KMS-11 (cell line): ENCODE data around the gene DIS3L2.
"Not testable (repeated sequence)": the region's sequence is repeated elsewhere in the genome, so short reads cannot be mapped to it uniquely, and the experiment has no call there.

Experiments used
- H2AFZ ChIP-seq: fragments of 200-600 bp; sonication (generic); 2 replicates; pipeline ENCODE4 v1.6.1; 2016; ENCODE audit warnings: antibody characterized with exemption, mixed run types, low read depth
- H3K27ac ChIP-seq: fragments of 200-600 bp; sonication (generic); 2 replicates; pipeline ENCODE4 v1.6.1; 2016; ENCODE audit warnings: mild to moderate bottlenecking, mixed run types
- H3K27me3 ChIP-seq: fragments of 200-600 bp; sonication (generic); 2 replicates; pipeline ENCODE4 v1.6.1; 2017; ENCODE audit warnings: mild to moderate bottlenecking, low read depth, mixed run types, moderate library complexity; ENCODE audit not compliant: insufficient read depth
- H3K36me3 ChIP-seq: fragments of 200-600 bp; sonication (generic); 2 replicates; pipeline ENCODE4 v1.6.1; 2017; ENCODE audit warnings: mild to moderate bottlenecking, mixed run types; ENCODE audit not compliant: insufficient read depth
- H3K4me1 ChIP-seq: fragments of 200-600 bp; sonication (generic); 2 replicates; pipeline ENCODE4 v1.6.1; 2016; ENCODE audit warnings: mild to moderate bottlenecking, low read depth, mixed run types; ENCODE audit not compliant: poor library complexity, severe bottlenecking
- H3K4me2 ChIP-seq: fragments of 200-600 bp; sonication (generic); 2 replicates; pipeline ENCODE4 v1.7.0; 2016; ENCODE audit warnings: mild to moderate bottlenecking, mixed run types
- H3K4me3 ChIP-seq: fragments of 200-600 bp; sonication (generic); IDR thresholded peaks from 2 replicates; pipeline ENCODE4 v1.6.1; 2017; ENCODE audit warnings: low read depth, low read length, mixed read lengths; ENCODE audit not compliant: insufficient read depth
- H3K79me2 ChIP-seq: fragments of 200-600 bp; sonication (generic); 2 replicates; pipeline ENCODE4 v1.6.1; 2016; ENCODE audit warnings: low read depth, mixed run types; ENCODE audit not compliant: insufficient read depth
- H3K9ac ChIP-seq: fragments of 200-600 bp; sonication (generic); 2 replicates; pipeline ENCODE4 v1.6.1; 2016; ENCODE audit warnings: mild to moderate bottlenecking, mixed run types
- H4K20me1 ChIP-seq: fragments of 200-600 bp; sonication (generic); 2 replicates; pipeline ENCODE4 v1.6.1; 2016; ENCODE audit warnings: mild to moderate bottlenecking, mixed run types; ENCODE audit not compliant: insufficient read depth
- CTCF ChIP-seq: fragments of 200-600 bp; sonication (generic); conservative IDR thresholded peaks from 2 replicates; pipeline ENCODE4 v1.6.1; 2017; ENCODE audit warnings: low read depth, mild to moderate bottlenecking, antibody characterized with exemption, low read length, moderate library complexity, mixed read lengths

The DIS3L2 gene

GRCh38 chr2:232321817-232322559 is 360.5 kb downstream of the DIS3L2 start:
- Histone ChIP-seq H4K20me1 (no peaks in the 10 kb centered on the region), H3K36me3 (no peaks in the 10 kb centered on the region), H2AFZ (no peak overlapping the region), H3K27ac (no peak overlapping the region), H3K79me2 (no peaks in the 10 kb centered on the region), H3K9ac (no peak overlapping the region), H3K4me1 (no peaks in the 10 kb centered on the region), H3K4me3 (no peak overlapping the region), H3K4me2 (no peak overlapping the region), H3K27me3 (no peaks in the 10 kb centered on the region)
- TF ChIP-seq CTCF, result no peak

- Histone ChIP-seq H3K36me3 (no peaks in the 10 kb centered on the region), H3K27me3 (no peaks in the 10 kb centered on the region), H3K4me1 (no peaks in the 10 kb centered on the region), H4K20me1 (no peaks in the 10 kb centered on the region), H3K4me3 (no peak overlapping the region), H3K79me2 (no peaks in the 10 kb centered on the region), H3K9ac (no peak overlapping the region), H2AFZ (no peak overlapping the region), H3K27ac (no peak overlapping the region), H3K4me2 (no peak overlapping the region)
- no peak for TF ChIP-seq CTCF
These were observed 361.2 kb downstream of the DIS3L2 start for GRCh38 chr2:232322560-232323327.

GRCh38 chr2:232323328-232323650 is 361.8 kb downstream of the DIS3L2 start:
- Histone ChIP-seq H3K36me3 (no peaks in the 10 kb centered on the region), H3K9ac (no peak overlapping the region), H3K4me3 (no peak overlapping the region), H3K79me2 (no peaks in the 10 kb centered on the region), H4K20me1 (no peaks in the 10 kb centered on the region), H2AFZ (no peak overlapping the region), H3K27ac (no peak overlapping the region), H3K4me1 (no peaks in the 10 kb centered on the region), H3K27me3 (no peaks in the 10 kb centered on the region), H3K4me2 (no peak overlapping the region)
- TF ChIP-seq CTCF, result no peak

- H3K27ac ChIP-seq, H3K4me3 ChIP-seq, H3K4me2 ChIP-seq, H3K79me2 ChIP-seq, H3K9ac ChIP-seq, H3K27me3 ChIP-seq, H2AFZ ChIP-seq, H3K4me1 ChIP-seq, H3K36me3 ChIP-seq, H4K20me1 ChIP-seq: not testable (repeated sequence)
These were observed 362.5 kb downstream of the DIS3L2 start for GRCh38 chr2:232323967-232324366.

- Histone ChIP-seq H2AFZ (no peak overlapping the region), H3K4me2 (no peak overlapping the region), H3K4me1 (no peaks in the 10 kb centered on the region), H3K79me2 (no peaks in the 10 kb centered on the region), H3K4me3 (no peak overlapping the region), H3K27ac (no peak overlapping the region), H4K20me1 (no peaks in the 10 kb centered on the region), H3K9ac (no peak overlapping the region), H3K27me3 (no peaks in the 10 kb centered on the region), H3K36me3 (no peaks in the 10 kb centered on the region)
- no peak for TF ChIP-seq CTCF
These were observed 363.3 kb downstream of the DIS3L2 start for GRCh38 chr2:232324778-232325177.
